Progenitor cell of endocrine pancreas (in vitro differentiated cells): ENCODE measurements around the gene EIF3B. TPM values are rescaled to one million over a fixed set of nuclear protein-coding genes. Genes with fewer than 3 reads are reported as not detected.
"Not testable (repeated sequence)": the region's sequence is repeated elsewhere in the genome, so short reads cannot be mapped to it uniquely, and the experiment has no call there.

Experiments used
- DNase-seq: peaks from one replicate; pipeline ENCODE4 v3.0.0; 2021; ENCODE audit warnings: low spot score; ENCODE audit not compliant: unreplicated experiment
- H3K27ac Mint-ChIP-seq: 2 replicates; pipeline ENCODE4 v1.8.0; 2021; ENCODE audit warnings: mild to moderate bottlenecking, moderate library complexity, mixed read lengths
- H3K27me3 Mint-ChIP-seq: 2 replicates; pipeline ENCODE4 v1.8.0; 2021; ENCODE audit warnings: mixed read lengths
- H3K36me3 Mint-ChIP-seq: 2 replicates; pipeline ENCODE4 v1.8.0; 2022; ENCODE audit warnings: mixed read lengths; ENCODE audit not compliant: insufficient read depth
- H3K4me1 Mint-ChIP-seq: 2 replicates; pipeline ENCODE4 v1.8.0; 2021; ENCODE audit warnings: low read depth, mixed read lengths
- H3K4me3 Mint-ChIP-seq: 2 replicates; pipeline ENCODE4 v1.8.0; 2021; ENCODE audit warnings: low read depth, mild to moderate bottlenecking, moderate library complexity, mixed read lengths
- H3K9me3 Mint-ChIP-seq: 2 replicates; pipeline ENCODE4 v1.8.0; 2021; ENCODE audit warnings: low read depth, mixed read lengths
- CTCF ChIP-seq: fragments of 200-600 bp; sonication (generic); IDR thresholded peaks from one replicate; pipeline ENCODE4 v1.5.0; 2021; ENCODE audit warnings: antibody characterized with exemption, mild to moderate bottlenecking; ENCODE audit not compliant: unreplicated experiment
- total RNA-seq: library from RNA; stranded (reverse); gene quantifications from 2 replicates; pipeline ENCODE4 v1.2.1, GENCODE V29; 2021

EIF3B gene
- total RNA-seq, 1 donor from 2014 or later = 158 TPM

- Mint-ChIP-seq H3K27ac (no peak overlapping the region), H3K4me1 (peaks cover 19% of the 10 kb centered on the region), H3K9me3 (no peaks in the 10 kb centered on the region), H3K36me3 (no peaks in the 10 kb centered on the region), H3K4me3 (no peak overlapping the region), H3K27me3 (no peaks in the 10 kb centered on the region)
- no peak for TF ChIP-seq CTCF
- DNase-seq = no peak
These were observed 61.4 kb downstream of the EIF3B start for GRCh38 chr7:2416063-2416462.

- no peak for DNase-seq
- no peak for TF ChIP-seq CTCF
- H3K27ac Mint-ChIP-seq = no peak overlapping the region
- H3K4me1 Mint-ChIP-seq = peaks cover 18% of the 10 kb centered on the region
- H3K9me3 Mint-ChIP-seq = no peaks in the 10 kb centered on the region
- H3K36me3 Mint-ChIP-seq = no peaks in the 10 kb centered on the region
- H3K27me3 Mint-ChIP-seq = no peaks in the 10 kb centered on the region
- H3K4me3 Mint-ChIP-seq = no peak overlapping the region
These were observed 62.0 kb downstream of the EIF3B start for GRCh38 chr7:2416650-2417049.

DNA sequence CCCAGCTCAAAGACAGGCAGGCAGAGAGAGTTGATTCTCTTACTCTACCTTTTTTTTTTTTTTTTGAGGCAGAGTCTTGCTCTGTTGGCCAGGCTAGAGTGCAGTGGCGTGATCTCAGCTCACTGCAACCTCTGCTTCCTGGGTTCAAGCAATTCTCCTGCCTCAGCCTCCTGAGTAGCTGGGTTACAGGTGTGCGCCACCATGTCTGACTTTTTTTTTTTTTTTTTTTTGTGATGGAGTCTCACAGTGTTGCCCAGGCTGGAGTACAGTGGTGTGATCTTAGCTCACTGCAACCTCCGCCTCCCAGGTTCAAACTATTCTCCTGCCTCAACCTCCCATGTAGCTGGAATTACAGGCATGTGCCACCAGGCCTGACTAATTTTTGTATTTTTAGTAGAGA, 62.6 kb downstream of the EIF3B start:
- not testable (repeated sequence) for DNase-seq, H3K9me3 Mint-ChIP-seq, H3K4me3 Mint-ChIP-seq, H3K36me3 Mint-ChIP-seq, H3K27ac Mint-ChIP-seq, H3K27me3 Mint-ChIP-seq
- peaks cover 13% of the 10 kb centered on the region for H3K4me1 Mint-ChIP-seq

GRCh38 chr7:2417981-2418481, 63.4 kb downstream of the EIF3B start:
- Mint-ChIP-seq H3K9me3 (no peaks in the 10 kb centered on the region), H3K4me3 (no peak overlapping the region), H3K27ac (no peak overlapping the region), H3K4me1 (peaks cover 4% of the 10 kb centered on the region), H3K36me3 (no peaks in the 10 kb centered on the region), H3K27me3 (no peaks in the 10 kb centered on the region)
- no peak for TF ChIP-seq CTCF
- DNase-seq = no peak

GRCh38 chr7:2420216-2420933, 65.7 kb downstream of the EIF3B start:
- Mint-ChIP-seq H3K36me3 (no peaks in the 10 kb centered on the region), H3K4me3 (no peak overlapping the region), H3K27me3 (no peaks in the 10 kb centered on the region), H3K27ac (no peak overlapping the region), H3K9me3 (no peaks in the 10 kb centered on the region), H3K4me1 (peaks cover 1% of the 10 kb centered on the region)
- DNase-seq = no peak
- no peak for TF ChIP-seq CTCF

DNA sequence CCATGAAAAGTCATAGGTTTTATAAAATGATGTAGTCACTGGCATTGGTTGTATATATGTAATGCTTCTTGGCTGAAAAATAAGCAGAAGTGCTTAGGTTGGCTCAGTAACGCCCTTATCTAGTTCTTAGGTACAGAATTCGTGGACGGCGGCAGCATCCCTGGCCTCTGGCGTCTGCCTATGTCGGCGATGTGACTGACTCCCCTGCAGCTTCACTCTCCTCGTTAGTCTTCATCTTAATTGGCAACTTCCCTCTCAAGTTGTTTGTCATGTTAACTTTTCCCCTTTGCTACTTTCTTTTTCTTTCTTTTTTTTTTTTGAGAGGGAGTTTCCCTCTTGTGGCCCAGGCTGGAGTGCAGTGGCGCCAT, 67.3 kb downstream of the EIF3B start:
- no peak overlapping the region for H3K4me3 Mint-ChIP-seq
- peaks cover 7% of the 10 kb centered on the region for H3K4me1 Mint-ChIP-seq
- H3K27me3 Mint-ChIP-seq = no peaks in the 10 kb centered on the region
- TF ChIP-seq CTCF = no peak
- no peaks in the 10 kb centered on the region for H3K9me3 Mint-ChIP-seq
- no peak for DNase-seq
- H3K27ac Mint-ChIP-seq = no peak overlapping the region
- no peaks in the 10 kb centered on the region for H3K36me3 Mint-ChIP-seq
